ENCODE data around the gene CDH12. TPM values are rescaled to one million over a fixed set of nuclear protein-coding genes. Genes with fewer than 3 reads are reported as not detected.

CDH12 gene
- total RNA-seq, 2 donors from 2014 or later, result 0.90 to 1.9 TPM

- Mint-ChIP-seq H3K27ac (no peak overlapping the region), H3K9me3 (no peaks in the 10 kb centered on the region), H3K4me1 (no peaks in the 10 kb centered on the region), H3K4me3 (no peak overlapping the region), H3K27me3 (ENCODE audit: insufficient read depth) (no peaks in the 10 kb centered on the region), H3K36me3 (ENCODE audit: low read depth) (no peaks in the 10 kb centered on the region)
- TF ChIP-seq CTCF (conservative IDR thresholded peaks at IDR 0.05), result no peak
- H3K4me1 ChIP-seq (ENCODE audit: control insufficient read depth, insufficient read depth, low read length), result no peaks in the 10 kb centered on the region
- no peaks in the 10 kb centered on the region for H3K9me3 ChIP-seq (ENCODE audit: control insufficient read depth, low read length)
- WGBS, 2 experiments (ENCODE audit: insufficient coverage in 1 of 2, insufficient read length in 1 of 2), result 88 to 92% methylated on average over 2 of the region's 2 CpGs
- no peaks in the 10 kb centered on the region for H3K36me3 ChIP-seq (ENCODE audit: control insufficient read depth, insufficient read depth, low read length)
- no peak for DNase-seq
- H3K9ac ChIP-seq (ENCODE audit: extremely low read depth, low read length, poor library complexity, severe bottlenecking), result no peak overlapping the region
- no peak overlapping the region for H3K4me3 ChIP-seq (ENCODE audit: low read length)
- no peaks in the 10 kb centered on the region for H3K27me3 ChIP-seq (ENCODE audit: control insufficient read depth, insufficient read depth, low read length, poor library complexity, severe bottlenecking)
- H3K27ac ChIP-seq (ENCODE audit: low read depth, low read length), result no peak overlapping the region
These were observed 1005.8 kb downstream of the CDH12 start for GRCh38 chr5:21847300-21847699.

GRCh38 chr5:21844960-21845359 is 1008.2 kb downstream of the CDH12 start:
- Histone ChIP-seq H3K9ac (ENCODE audit: extremely low read depth, low read length, poor library complexity, severe bottlenecking) (no peak overlapping the region), H3K9me3 (ENCODE audit: control insufficient read depth, low read length) (no peaks in the 10 kb centered on the region), H3K27me3 (ENCODE audit: control insufficient read depth, insufficient read depth, low read length, poor library complexity, severe bottlenecking) (no peaks in the 10 kb centered on the region), H3K27ac (ENCODE audit: low read depth, low read length) (no peak overlapping the region), H3K36me3 (ENCODE audit: control insufficient read depth, insufficient read depth, low read length) (no peaks in the 10 kb centered on the region), H3K4me1 (ENCODE audit: control insufficient read depth, insufficient read depth, low read length) (no peaks in the 10 kb centered on the region), H3K4me3 (ENCODE audit: low read length) (no peak overlapping the region)
- no peak for DNase-seq
- no peak for TF ChIP-seq CTCF (conservative IDR thresholded peaks at IDR 0.05)
- Mint-ChIP-seq H3K27me3 (ENCODE audit: insufficient read depth) (no peaks in the 10 kb centered on the region), H3K27ac (no peak overlapping the region), H3K36me3 (ENCODE audit: low read depth) (no peaks in the 10 kb centered on the region), H3K9me3 (peaks cover 4% of the 10 kb centered on the region), H3K4me1 (no peaks in the 10 kb centered on the region), H3K4me3 (no peak overlapping the region)
- 91% methylated on average over 1 of the region's 1 CpG; no CpG with 5 or more reads in 1 of the 2 experiments for WGBS, 2 experiments (ENCODE audit: insufficient coverage in 1 of 2, insufficient read length in 1 of 2)

GRCh38 chr5:21834863-21835262 is 1018.3 kb downstream of the CDH12 start:
- Mint-ChIP-seq H3K4me1 (peaks cover 4% of the 10 kb centered on the region), H3K36me3 (ENCODE audit: low read depth) (no peaks in the 10 kb centered on the region), H3K27me3 (ENCODE audit: insufficient read depth) (no peaks in the 10 kb centered on the region), H3K4me3 (no peak overlapping the region), H3K9me3 (no peaks in the 10 kb centered on the region), H3K27ac (no peak overlapping the region)
- H3K27me3 ChIP-seq (ENCODE audit: control insufficient read depth, insufficient read depth, low read length, poor library complexity, severe bottlenecking), result no peaks in the 10 kb centered on the region
- no peak for DNase-seq
- H3K4me3 ChIP-seq (ENCODE audit: low read length), result no peak overlapping the region
- no peaks in the 10 kb centered on the region for H3K36me3 ChIP-seq (ENCODE audit: control insufficient read depth, insufficient read depth, low read length)
- no peaks in the 10 kb centered on the region for H3K4me1 ChIP-seq (ENCODE audit: control insufficient read depth, insufficient read depth, low read length)
- no peak overlapping the region for H3K27ac ChIP-seq (ENCODE audit: low read depth, low read length)
- no peak overlapping the region for H3K9ac ChIP-seq (ENCODE audit: extremely low read depth, low read length, poor library complexity, severe bottlenecking)
- no peak for TF ChIP-seq CTCF (conservative IDR thresholded peaks at IDR 0.05)
- H3K9me3 ChIP-seq (ENCODE audit: control insufficient read depth, low read length), result no peaks in the 10 kb centered on the region

Data from endodermal cell (in vitro differentiated cells).